DND-41 (cell line): Measurements from ENCODE around the gene EEA1.

Experiments used
- EZH2 ChIP-seq: IDR thresholded peaks from 3 replicates; pipeline ENCODE4 v1.6.1; 2012; ENCODE audit warnings: borderline replicate concordance, low read depth, mild to moderate bottlenecking, moderate library complexity, low read length, inconsistent platforms; ENCODE audit not compliant: severe bottlenecking
- TF ChIP-seq, protein P1 (sequence below): IDR thresholded peaks from 2 replicates; pipeline ENCODE4 v1.5.1; 2012; ENCODE audit warnings: borderline replicate concordance, low read length, moderate library complexity, mild to moderate bottlenecking; ENCODE audit not compliant: poor library complexity, severe bottlenecking; ENCODE audit errors: extremely low read depth

DNA sequence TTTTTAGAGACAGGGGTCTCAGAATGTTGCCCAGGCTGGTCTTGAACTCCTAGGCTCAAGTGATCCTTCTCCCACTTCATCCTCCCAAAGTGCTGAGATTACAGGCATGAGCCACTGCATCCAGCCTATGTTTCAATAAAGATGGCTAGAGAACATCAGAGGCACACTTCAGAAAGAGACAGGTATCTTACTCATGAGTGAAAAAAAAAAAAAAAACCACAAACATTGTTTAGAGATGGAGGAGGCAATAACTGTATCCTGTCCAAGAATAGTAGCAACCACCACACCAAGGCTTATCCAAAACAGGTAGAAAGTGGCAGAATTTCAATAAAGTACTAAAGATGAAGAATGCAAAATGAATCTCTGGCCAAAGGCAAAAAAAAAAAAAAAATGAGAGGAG, 30.3 kb downstream of the EEA1 start:
- TF ChIP-seq EZH2 = no peak
- TF ChIP-seq, protein P1, sequence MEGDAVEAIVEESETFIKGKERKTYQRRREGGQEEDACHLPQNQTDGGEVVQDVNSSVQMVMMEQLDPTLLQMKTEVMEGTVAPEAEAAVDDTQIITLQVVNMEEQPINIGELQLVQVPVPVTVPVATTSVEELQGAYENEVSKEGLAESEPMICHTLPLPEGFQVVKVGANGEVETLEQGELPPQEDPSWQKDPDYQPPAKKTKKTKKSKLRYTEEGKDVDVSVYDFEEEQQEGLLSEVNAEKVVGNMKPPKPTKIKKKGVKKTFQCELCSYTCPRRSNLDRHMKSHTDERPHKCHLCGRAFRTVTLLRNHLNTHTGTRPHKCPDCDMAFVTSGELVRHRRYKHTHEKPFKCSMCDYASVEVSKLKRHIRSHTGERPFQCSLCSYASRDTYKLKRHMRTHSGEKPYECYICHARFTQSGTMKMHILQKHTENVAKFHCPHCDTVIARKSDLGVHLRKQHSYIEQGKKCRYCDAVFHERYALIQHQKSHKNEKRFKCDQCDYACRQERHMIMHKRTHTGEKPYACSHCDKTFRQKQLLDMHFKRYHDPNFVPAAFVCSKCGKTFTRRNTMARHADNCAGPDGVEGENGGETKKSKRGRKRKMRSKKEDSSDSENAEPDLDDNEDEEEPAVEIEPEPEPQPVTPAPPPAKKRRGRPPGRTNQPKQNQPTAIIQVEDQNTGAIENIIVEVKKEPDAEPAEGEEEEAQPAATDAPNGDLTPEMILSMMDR = no peak
